A549 (cell line): ENCODE results near the gene CHRDL1. TPM values are rescaled to one million over a fixed set of nuclear protein-coding genes. Genes with fewer than 3 reads are reported as not detected.

Source experiments
- ATAC-seq, 2 experiments: fragments of 200-7000 bp in 1 of 2; fragments of >200 bp in 1 of 2; cut with Nextera tagmentation in 1 of 2; cut with Tn5 transposase in 1 of 2; 3 replicates each; pipeline versions ENCODE4 v1.8.0 to v1.9.1; 2018 to 2020; ENCODE audit warnings: mild to moderate bottlenecking in 1 of 2, moderate library complexity in 1 of 2
- CTCF ChIA-PET: fragments of 300-600 bp; sonication (Branson Sonifier 250); formaldehyde crosslinking; extraction: SDS; loops from one replicate; lab custom pipeline; 2021; ENCODE audit warnings: antibody characterized with exemption, inconsistent platforms; lab: Yijun Ruan, JAX
- POLR2A ChIA-PET: fragments of 350-600 bp; formaldehyde crosslinking; extraction: SDS; loops from one replicate; lab custom pipeline; 2021; ENCODE audit warnings: antibody characterized with exemption, inconsistent platforms; lab: Yijun Ruan, JAX
- DNase-seq, 2 experiments: peaks; one replicate each; pipeline versions ENCODE4 v3.0.0 to v3.0.0-alpha.2; 2011 to 2016; ENCODE audit warnings: low read depth in 1 of 2, low spot score in 1 of 2
- FAIRE-seq: peaks from 2 replicates; lab custom pipeline; 2011; peaks lifted over from hg19 to GRCh38; lab: Jason Lieb, UNC
- H3K27ac ChIP-seq, 2 experiments: fragments of >200 bp; sonication (Bioruptor Twin); formaldehyde crosslinking; 3 replicates each; pipeline ENCODE4 v1.5.1; 2016 to 2017
- H3K4me1 ChIP-seq: fragments of >200 bp; sonication (Bioruptor Twin); formaldehyde crosslinking; 3 replicates; pipeline ENCODE4 v1.6.1; 2016
- H3K4me2 ChIP-seq: fragments of >200 bp; sonication (Bioruptor Twin); formaldehyde crosslinking; 3 replicates; pipeline ENCODE4 v1.6.1; 2016
- H3K4me3 ChIP-seq: fragments of >200 bp; sonication (Bioruptor Twin); formaldehyde crosslinking; 3 replicates; pipeline ENCODE4 v1.5.1; 2016
- H3K9me3 ChIP-seq: fragments of >200 bp; sonication (Bioruptor Twin); formaldehyde crosslinking; 3 replicates; pipeline ENCODE4 v1.6.1; 2016
- ATOH8 ChIP-seq: fragments of 250-450 bp; sonication (Bioruptor Pico); IDR thresholded peaks from 2 replicates; pipeline ENCODE4 v1.5.0; 2020; ENCODE audit warnings: low read depth, mild to moderate bottlenecking, moderate library complexity
- CHD2 ChIP-seq: fragments of 150-350 bp; IDR thresholded peaks from 2 replicates; pipeline ENCODE4 v1.6.1; 2014; ENCODE audit warnings: low read length; ENCODE audit not compliant: partially characterized antibody
- EHMT2 ChIP-seq: fragments of 200-600 bp; sonication (generic); IDR thresholded peaks from 2 replicates; pipeline ENCODE4 v1.6.1; 2016; ENCODE audit warnings: antibody characterized with exemption, low read depth, mild to moderate bottlenecking, moderate library complexity
- FOSL2 ChIP-seq, 2 experiments: fragments of 450-650 bp in 1 of 2; fragments of >200 bp in 1 of 2; sonication (Bioruptor Twin) in 1 of 2; formaldehyde crosslinking; IDR thresholded peaks; 2 replicates each; pipeline versions ENCODE4 v1.5.0 to v1.6.1; 2016 to 2020; ENCODE audit warnings: mild to moderate bottlenecking in 1 of 2, moderate library complexity in 1 of 2
- FOXS1 ChIP-seq: fragments of 250-450 bp; sonication (Bioruptor Pico); IDR thresholded peaks from 2 replicates; pipeline ENCODE4 v1.5.0; 2020; ENCODE audit warnings: mild to moderate bottlenecking, moderate library complexity
- GATA3 ChIP-seq: IDR thresholded peaks from 2 replicates; pipeline ENCODE4 v1.6.1; 2012; ENCODE audit warnings: borderline replicate concordance
- HES2 ChIP-seq: fragments of >200 bp; sonication (Bioruptor Twin); formaldehyde crosslinking; IDR thresholded peaks from 2 replicates; pipeline ENCODE4 v1.6.1; 2016
- HOXA7 ChIP-seq: fragments of 250-450 bp; sonication (Bioruptor Pico); IDR thresholded peaks from 2 replicates; pipeline ENCODE4 v1.5.0; 2020; ENCODE audit warnings: mild to moderate bottlenecking, moderate library complexity
- HOXB5 ChIP-seq: fragments of 250-450 bp; sonication (Bioruptor Pico); IDR thresholded peaks from 2 replicates; pipeline ENCODE4 v1.5.0; 2020; ENCODE audit warnings: mild to moderate bottlenecking, moderate library complexity
- KDM1A ChIP-seq: fragments of 200-600 bp; sonication (generic); IDR thresholded peaks from 2 replicates; pipeline ENCODE4 v1.6.1; 2016; ENCODE audit warnings: low read depth, mild to moderate bottlenecking
- MAX ChIP-seq: IDR thresholded peaks from 2 replicates; pipeline ENCODE4 v1.6.1; 2012
- MYC ChIP-seq: IDR thresholded peaks from 2 replicates; pipeline ENCODE4 v1.6.1; 2012; ENCODE audit warnings: mild to moderate bottlenecking, inconsistent platforms, low read length, improper control_type of control experiment, borderline replicate concordance
- PBX3 ChIP-seq: IDR thresholded peaks from 2 replicates; pipeline ENCODE4 v1.6.1; 2012
- POLR2AphosphoS2 ChIP-seq: conservative IDR thresholded peaks from 2 replicates; pipeline ENCODE4 v1.6.1; 2012; ENCODE audit warnings: low read length, improper control_type of control experiment, inconsistent platforms
- RAD21 ChIP-seq, 2 experiments: fragments of >200 bp in 1 of 2; sonication (Bioruptor Twin) in 1 of 2; formaldehyde crosslinking in 1 of 2; IDR thresholded peaks in 1 of 2; conservative IDR thresholded peaks in 1 of 2; 2 replicates in 1 of 2; 3 replicates in 1 of 2; pipeline ENCODE4 v1.6.1; 2012 to 2018; ENCODE audit warnings: inconsistent platforms in 1 of 2
- SMC3 ChIP-seq: fragments of >200 bp; sonication (Bioruptor Twin); formaldehyde crosslinking; IDR thresholded peaks from 3 replicates; pipeline ENCODE4 v1.6.1; 2018; ENCODE audit warnings: inconsistent platforms
- TFCP2L1 ChIP-seq: fragments of 250-450 bp; sonication (Bioruptor Pico); IDR thresholded peaks from 2 replicates; pipeline ENCODE4 v1.5.0; 2021; ENCODE audit warnings: mild to moderate bottlenecking
- WGBS: methylation state at CpG from one replicate; pipeline ENCODE4 v1.1.6; 2017; ENCODE audit errors: missing lambda C conversion rate; 5-methylcytosine and 5-hydroxymethylcytosine counted together
- polyA plus RNA-seq, 4 experiments: library from polyadenylated mRNA; depleted of rRNA in 3 of 4; stranded (reverse); fragments of >200 nt; fragmentation: RNase III in 1 of 4; extraction: RNeasy Plus Mini Kit Qiagen cat#74134 plus additional on column Dnase treatment in 1 of 4; gene quantifications; 2 replicates in 3 of 4; 3 replicates in 1 of 4; pipeline ENCODE4 v1.2.3, GENCODE V29; 2011 to 2017

Gene CHRDL1
- polyA plus RNA-seq, 2 of the 4 experiments (the other 2 are of a cell fraction) = not detected

GRCh38 chrX:110804446-110804845, 8.8 kb upstream of the CHRDL1 start:
- no peak for ATAC-seq
- Histone ChIP-seq H3K4me1 (no peaks in the 10 kb centered on the region), H3K4me2 (no peak overlapping the region), H3K9me3 (no peaks in the 10 kb centered on the region), H3K4me3 (no peak overlapping the region), H3K27ac (no peak overlapping the region)
- CTCF ChIA-PET = no interaction called here
- POLR2A ChIA-PET = no interaction called here
- 5% methylated on average over 4 of the region's 4 CpGs for WGBS
- no peak for DNase-seq
- TF ChIP-seq HOXA7 (CRISPR knock-in tag) (no peak), HES2 (no peak), GATA3 (no peak)
- FAIRE-seq = no peak

- DNase-seq (no peak), ATAC-seq (no peak), FAIRE-seq (no peak)
- CTCF ChIA-PET = no interaction called here
- Histone ChIP-seq H3K27ac (no peak overlapping the region), H3K4me3 (no peak overlapping the region), H3K4me2 (no peak overlapping the region), H3K9me3 (no peaks in the 10 kb centered on the region), H3K4me1 (no peaks in the 10 kb centered on the region)
- POLR2A ChIA-PET = no interaction called here
- no peak for TF ChIP-seq RAD21 (conservative IDR thresholded peaks at IDR 0.05 in 1 of 2, IDR thresholded peaks at IDR 0.05 in 1 of 2)
- TF ChIP-seq EHMT2 = no peak
- TF ChIP-seq ATOH8 (CRISPR knock-in tag) = no peak
- 5% methylated on average over 3 of the region's 3 CpGs for WGBS
Observed at GRCh38 chrX:110803506-110803905, 7.9 kb upstream of the CHRDL1 start.

- Histone ChIP-seq H3K4me1 (no peaks in the 10 kb centered on the region), H3K4me3 (no peak overlapping the region; the same call in 1 of the 3 replicates), H3K4me2 (peak overlapping the region; percentile 81), H3K9me3 (no peaks in the 10 kb centered on the region), H3K27ac (no peak overlapping the region)
- ChIA-PET POLR2A (no interaction called here), CTCF (no interaction called here)
- 43% methylated on average over 5 of the region's 5 CpGs for WGBS
- DNase-seq = no peak
- ATAC-seq = no peak
- TF ChIP-seq CHD2 = no peak
- FAIRE-seq = no peak
Observed at GRCh38 chrX:110796407-110796697, 735 bp upstream of the CHRDL1 start.

GRCh38 chrX:110794601-110795000, 1.0 kb downstream of the CHRDL1 start:
- TF ChIP-seq RAD21 (conservative IDR thresholded peaks at IDR 0.05 in 1 of 2, IDR thresholded peaks at IDR 0.05 in 1 of 2) = no peak
- no peak for TF ChIP-seq POLR2AphosphoS2
- TF ChIP-seq KDM1A = no peak
- no peak for TF ChIP-seq FOSL2 (IDR thresholded peaks at IDR 0.05)
- TF ChIP-seq FOSL2 (CRISPR knock-in tag; IDR thresholded peaks at IDR 0.05) = no peak
- no peak for TF ChIP-seq PBX3
- TF ChIP-seq FOXS1 (CRISPR knock-in tag) = no peak
- no peak for TF ChIP-seq MYC
- no peak for TF ChIP-seq CHD2
- no peak for TF ChIP-seq SMC3
- no peak for TF ChIP-seq TFCP2L1 (CRISPR knock-in tag)
- WGBS = 60% methylated on average over 3 of the region's 3 CpGs
- H3K4me1 ChIP-seq = no peaks in the 10 kb centered on the region
- FAIRE-seq (no peak), ATAC-seq (no peak), DNase-seq (no peak)
- H3K4me3 ChIP-seq = no peak overlapping the region
- POLR2A ChIA-PET = no interaction called here
- H3K9me3 ChIP-seq = no peaks in the 10 kb centered on the region
- CTCF ChIA-PET = no interaction called here
- H3K4me2 ChIP-seq = no peak overlapping the region
- H3K27ac ChIP-seq = no peak overlapping the region

- POLR2A ChIA-PET = no interaction called here
- Histone ChIP-seq H3K4me2 (no peak overlapping the region), H3K27ac (no peak overlapping the region), H3K4me3 (no peak overlapping the region), H3K4me1 (no peaks in the 10 kb centered on the region), H3K9me3 (no peaks in the 10 kb centered on the region)
- FAIRE-seq (no peak), ATAC-seq (no peak), DNase-seq (no peak)
- 1% methylated on average over 5 of the region's 5 CpGs for WGBS
- CTCF ChIA-PET = no interaction called here
- TF ChIP-seq PBX3 (no peak), HES2 (no peak), HOXB5 (CRISPR knock-in tag) (no peak), MAX (no peak), MYC (no peak), SMC3 (no peak)
Observed at GRCh38 chrX:110791071-110791470, 4.5 kb downstream of the CHRDL1 start.
